Measurements from ENCODE around the gene BAZ1B.
"Not testable (repeated sequence)": the region's sequence is repeated elsewhere in the genome, so short reads cannot be mapped to it uniquely, and the experiment has no call there.

BAZ1B gene

GRCh38 chr7:73427902-73428787, 93.9 kb downstream of the BAZ1B start:
- no peak for DNase-seq (ENCODE audit: low read depth)

GRCh38 chr7:73426016-73426415, 96.1 kb downstream of the BAZ1B start:
- DNase-seq (ENCODE audit: low read depth): no peak

- DNase-seq (ENCODE audit: low read depth): no peak
Observed at GRCh38 chr7:73425356-73425983, 96.6 kb downstream of the BAZ1B start.

- DNase-seq (ENCODE audit: low read depth): no peak
Observed at GRCh38 chr7:73424489-73424885, 97.6 kb downstream of the BAZ1B start.

GRCh38 chr7:73423519-73424488, 98.3 kb downstream of the BAZ1B start:
- DNase-seq (ENCODE audit: low read depth): no peak

- DNase-seq (ENCODE audit: low read depth): not testable (repeated sequence)
Observed at GRCh38 chr7:73420610-73421009, 101.5 kb downstream of the BAZ1B start.

- not testable (repeated sequence) for DNase-seq (ENCODE audit: low read depth)
Observed at GRCh38 chr7:73420016-73420415, 102.1 kb downstream of the BAZ1B start.

GRCh38 chr7:73418113-73418703, 103.9 kb downstream of the BAZ1B start:
- DNase-seq (ENCODE audit: low read depth): no peak

GRCh38 chr7:73410541-73411131, 111.5 kb downstream of the BAZ1B start:
- not testable (repeated sequence) for DNase-seq (ENCODE audit: low read depth)

- DNase-seq (ENCODE audit: low read depth): not testable (repeated sequence)
Observed at GRCh38 chr7:73404860-73405259, 117.2 kb downstream of the BAZ1B start.

GRCh38 chr7:73399185-73400050, 122.7 kb downstream of the BAZ1B start:
- DNase-seq (ENCODE audit: low read depth): peak; percentile 53

- DNase-seq (ENCODE audit: low read depth): no peak
Observed at GRCh38 chr7:73397521-73398281, 124.4 kb downstream of the BAZ1B start.

GRCh38 chr7:73395538-73396503, 126.3 kb downstream of the BAZ1B start:
- no peak for DNase-seq (ENCODE audit: low read depth)

- no peak for DNase-seq (ENCODE audit: low read depth)
Observed at GRCh38 chr7:73394422-73394821, 127.7 kb downstream of the BAZ1B start.

- DNase-seq (ENCODE audit: low read depth): no peak
Observed at GRCh38 chr7:73391396-73391795, 130.7 kb downstream of the BAZ1B start.

All from activated T-cell treated with anti-CD3 and anti-CD28 coated beads for 1 hour (primary cell).